GM13977 (cell line): ENCODE data around the gene CCBE1.

Experiments used
- DNase-seq: peaks from one replicate; pipeline ENCODE4 v3.0.0; 2012; ENCODE audit warnings: low spot score
- in situ Hi-C: fragments of 300-500 bp; cut with MboI; formaldehyde crosslinking; loops from one replicate; pipeline ENCODE4 v1.12.0; 2022; ENCODE audit warnings: low sequenced_read_pairs, low pct_unique_long_range_greater_than_20kb, mixed read lengths, inconsistent platforms; ENCODE audit not compliant: unreplicated experiment
- TF ChIP-seq, protein P1 (sequence below): IDR thresholded peaks from 2 replicates; pipeline ENCODE4 v1.5.1; 2012; ENCODE audit warnings: mild to moderate bottlenecking, control low read depth; ENCODE audit not compliant: insufficient read depth; ENCODE audit errors: extremely low read depth, missing control alignments

Gene CCBE1

DNA sequence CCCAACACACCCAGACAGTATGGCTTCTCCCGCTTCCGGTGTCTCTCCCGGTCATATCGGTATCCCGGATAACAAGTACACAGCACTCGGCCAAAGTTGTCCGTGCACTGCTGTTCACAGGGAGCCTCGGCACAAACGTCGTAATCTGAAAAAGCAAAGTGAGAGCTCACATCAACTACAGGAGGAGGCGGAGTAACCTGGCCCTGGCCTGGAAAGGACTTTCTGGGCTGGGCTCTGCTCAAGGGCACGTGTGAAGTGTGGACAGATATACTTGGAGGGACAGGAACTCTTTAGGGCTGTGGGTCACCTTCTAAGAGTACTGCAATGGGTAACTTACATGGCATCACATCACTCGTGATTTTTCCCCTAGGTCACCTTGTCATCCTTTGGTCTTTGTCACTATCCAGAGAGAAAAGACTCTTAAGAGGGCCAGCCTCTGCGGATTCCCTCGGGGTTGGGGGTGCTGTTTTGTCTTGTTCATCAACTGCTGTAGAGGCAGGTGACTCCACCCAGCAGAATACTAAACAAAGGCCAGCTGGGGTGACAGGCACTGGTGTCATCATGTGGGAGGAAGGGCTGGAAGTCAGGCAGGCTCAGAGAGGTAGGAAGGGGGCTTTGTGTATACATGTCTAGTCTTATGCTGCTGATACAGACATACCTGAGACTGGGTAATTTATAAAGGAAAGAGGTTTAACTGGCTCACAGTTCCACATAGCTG lies 227.6 kb downstream of the CCBE1 start:
- DNase-seq: no peak
- TF ChIP-seq, protein P1, sequence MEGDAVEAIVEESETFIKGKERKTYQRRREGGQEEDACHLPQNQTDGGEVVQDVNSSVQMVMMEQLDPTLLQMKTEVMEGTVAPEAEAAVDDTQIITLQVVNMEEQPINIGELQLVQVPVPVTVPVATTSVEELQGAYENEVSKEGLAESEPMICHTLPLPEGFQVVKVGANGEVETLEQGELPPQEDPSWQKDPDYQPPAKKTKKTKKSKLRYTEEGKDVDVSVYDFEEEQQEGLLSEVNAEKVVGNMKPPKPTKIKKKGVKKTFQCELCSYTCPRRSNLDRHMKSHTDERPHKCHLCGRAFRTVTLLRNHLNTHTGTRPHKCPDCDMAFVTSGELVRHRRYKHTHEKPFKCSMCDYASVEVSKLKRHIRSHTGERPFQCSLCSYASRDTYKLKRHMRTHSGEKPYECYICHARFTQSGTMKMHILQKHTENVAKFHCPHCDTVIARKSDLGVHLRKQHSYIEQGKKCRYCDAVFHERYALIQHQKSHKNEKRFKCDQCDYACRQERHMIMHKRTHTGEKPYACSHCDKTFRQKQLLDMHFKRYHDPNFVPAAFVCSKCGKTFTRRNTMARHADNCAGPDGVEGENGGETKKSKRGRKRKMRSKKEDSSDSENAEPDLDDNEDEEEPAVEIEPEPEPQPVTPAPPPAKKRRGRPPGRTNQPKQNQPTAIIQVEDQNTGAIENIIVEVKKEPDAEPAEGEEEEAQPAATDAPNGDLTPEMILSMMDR: no peak
- in situ Hi-C loops: loop anchor here (25.0 kb wide), 1 partner anchor 343 kb away; no protein-coding TSS in a partner anchor

DNA sequence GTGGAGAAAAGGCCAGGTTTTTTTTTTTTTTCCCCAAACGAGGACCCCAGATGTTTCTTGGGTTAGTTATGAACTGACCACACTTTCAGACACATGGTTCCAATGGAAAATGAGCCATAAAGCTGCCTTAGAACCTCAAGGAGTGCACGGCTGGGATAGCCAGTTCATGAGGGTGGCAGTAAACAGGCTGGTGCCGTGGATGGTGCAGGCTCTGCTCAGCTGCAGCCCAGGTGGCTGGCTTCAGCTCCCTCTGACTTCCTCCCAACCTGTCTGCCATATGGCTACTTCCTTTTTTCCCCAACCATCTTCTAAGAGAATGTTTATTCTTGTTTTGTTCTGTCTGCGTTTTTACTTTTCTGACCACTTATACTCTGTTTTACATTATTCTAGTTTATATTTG lies 228.4 kb downstream of the CCBE1 start:
- in situ Hi-C loops: loop anchor here (25.0 kb wide), 1 partner anchor 343 kb away; no protein-coding TSS in a partner anchor
- no peak for DNase-seq
- TF ChIP-seq, protein P1: no peak

DNA sequence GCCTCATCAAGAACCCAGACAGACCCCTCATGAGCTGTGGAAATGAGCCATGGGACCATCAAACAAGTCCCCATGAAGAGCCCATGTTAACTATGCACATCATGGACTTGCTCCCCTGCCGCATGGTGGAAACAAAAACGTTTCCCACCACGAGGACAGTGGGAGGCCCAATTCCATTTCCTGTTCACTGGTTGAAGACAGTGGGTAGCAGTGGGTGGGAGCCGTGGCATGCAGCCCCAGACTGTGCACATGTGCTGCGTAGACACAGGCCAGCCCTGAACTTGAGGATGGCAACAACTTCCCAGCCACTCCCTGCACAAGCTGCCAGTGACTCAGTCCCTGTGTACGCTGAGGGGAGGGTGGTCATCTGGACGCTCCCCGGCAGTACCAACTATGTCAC lies 229.7 kb downstream of the CCBE1 start:
- no peak for DNase-seq
- in situ Hi-C loops: loop anchor here (25.0 kb wide), 1 partner anchor 345 kb away; no protein-coding TSS in a partner anchor
- TF ChIP-seq, protein P1: no peak

DNA sequence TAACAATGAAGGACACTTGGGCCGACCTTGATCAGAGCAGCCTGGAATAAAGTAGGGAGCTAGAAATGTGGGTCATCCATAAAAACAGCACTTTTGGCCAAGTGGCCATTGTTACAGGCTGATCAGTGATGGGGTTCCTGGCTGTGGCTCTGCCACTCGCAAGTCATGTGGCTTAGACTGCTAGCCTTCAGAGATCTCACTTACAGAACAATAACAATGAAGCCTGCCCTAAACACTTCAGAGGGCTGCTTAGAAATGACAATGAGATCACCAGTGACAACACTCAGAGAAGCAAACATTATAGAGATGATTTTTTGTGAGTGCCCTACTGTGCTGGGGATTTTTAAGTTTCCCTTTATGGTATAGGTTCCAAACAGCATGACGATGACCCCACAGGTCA lies 230.2 kb downstream of the CCBE1 start:
- in situ Hi-C loops: loop anchor here (25.0 kb wide), 1 partner anchor 345 kb away; no protein-coding TSS in a partner anchor
- TF ChIP-seq, protein P1: no peak
- DNase-seq: no peak

DNA sequence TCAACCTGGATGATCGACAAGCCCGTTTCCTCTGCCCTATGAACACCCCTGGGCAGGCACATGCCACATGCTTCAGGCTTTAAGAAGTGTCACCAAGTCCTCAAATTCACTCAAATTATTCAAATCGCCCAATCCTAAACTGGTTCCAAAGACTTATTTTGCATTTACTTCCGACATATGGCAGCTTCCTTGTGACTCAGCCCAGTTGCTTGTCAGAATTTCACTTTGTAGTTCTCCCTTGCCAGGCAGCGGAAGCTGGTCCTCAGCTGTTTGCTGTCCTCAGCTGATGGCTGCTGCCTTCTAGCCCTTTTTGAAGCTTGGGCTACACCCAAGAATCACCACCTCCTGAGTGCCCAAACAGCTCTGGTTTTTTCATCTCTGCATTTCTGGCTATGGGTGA lies 232.7 kb downstream of the CCBE1 start:
- in situ Hi-C loops: loop anchor here (25.0 kb wide), 1 partner anchor 348 kb away; no protein-coding TSS in a partner anchor
- TF ChIP-seq, protein P1: no peak
- no peak for DNase-seq

DNA sequence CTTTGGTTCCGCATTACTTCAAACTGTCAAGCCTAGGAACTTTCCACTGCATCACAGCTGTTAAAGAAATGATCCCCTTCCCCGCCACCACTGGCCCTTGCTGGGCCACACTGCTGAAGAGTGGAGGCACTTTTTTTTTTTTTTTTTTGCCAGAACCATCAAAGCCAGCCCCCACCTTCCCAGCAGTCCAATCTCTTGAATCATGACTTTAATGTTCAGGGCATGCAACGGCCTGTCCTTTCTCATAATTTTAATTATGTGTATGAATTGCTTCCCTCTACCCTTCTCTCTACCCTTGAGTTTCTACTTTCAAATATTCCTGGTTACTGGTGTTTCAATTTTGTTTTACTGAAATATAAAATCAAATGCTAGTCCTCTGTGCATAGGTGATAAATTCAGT lies 236.1 kb downstream of the CCBE1 start:
- in situ Hi-C loops: loop anchor here (25.0 kb wide), 1 partner anchor 351 kb away; no protein-coding TSS in a partner anchor
- TF ChIP-seq, protein P1: no peak
- no peak for DNase-seq

DNA sequence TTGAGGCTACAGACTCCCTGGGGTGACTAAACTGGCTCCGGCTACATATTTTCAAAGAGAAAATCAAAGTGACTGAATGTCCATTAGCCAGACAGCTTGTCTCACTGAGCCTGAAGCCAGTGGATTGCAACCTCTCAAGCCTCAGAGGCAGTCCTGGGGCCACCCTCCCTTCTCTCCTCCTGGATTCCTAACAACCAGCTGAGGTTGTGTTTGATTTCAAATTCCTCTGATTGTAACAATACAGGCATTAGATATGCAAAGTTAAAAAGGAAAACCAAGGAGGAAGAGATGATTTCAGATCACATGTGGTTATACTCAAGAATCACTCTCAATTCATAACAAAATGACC lies 237.2 kb downstream of the CCBE1 start:
- no peak for DNase-seq
- in situ Hi-C loops: loop anchor here (25.0 kb wide), 1 partner anchor 352 kb away; no protein-coding TSS in a partner anchor
- TF ChIP-seq, protein P1: no peak
